ENCODE results near the gene DACT2.
"Not testable (repeated sequence)": the region's sequence is repeated elsewhere in the genome, so short reads cannot be mapped to it uniquely, and the experiment has no call there.

DACT2 gene, protein sequence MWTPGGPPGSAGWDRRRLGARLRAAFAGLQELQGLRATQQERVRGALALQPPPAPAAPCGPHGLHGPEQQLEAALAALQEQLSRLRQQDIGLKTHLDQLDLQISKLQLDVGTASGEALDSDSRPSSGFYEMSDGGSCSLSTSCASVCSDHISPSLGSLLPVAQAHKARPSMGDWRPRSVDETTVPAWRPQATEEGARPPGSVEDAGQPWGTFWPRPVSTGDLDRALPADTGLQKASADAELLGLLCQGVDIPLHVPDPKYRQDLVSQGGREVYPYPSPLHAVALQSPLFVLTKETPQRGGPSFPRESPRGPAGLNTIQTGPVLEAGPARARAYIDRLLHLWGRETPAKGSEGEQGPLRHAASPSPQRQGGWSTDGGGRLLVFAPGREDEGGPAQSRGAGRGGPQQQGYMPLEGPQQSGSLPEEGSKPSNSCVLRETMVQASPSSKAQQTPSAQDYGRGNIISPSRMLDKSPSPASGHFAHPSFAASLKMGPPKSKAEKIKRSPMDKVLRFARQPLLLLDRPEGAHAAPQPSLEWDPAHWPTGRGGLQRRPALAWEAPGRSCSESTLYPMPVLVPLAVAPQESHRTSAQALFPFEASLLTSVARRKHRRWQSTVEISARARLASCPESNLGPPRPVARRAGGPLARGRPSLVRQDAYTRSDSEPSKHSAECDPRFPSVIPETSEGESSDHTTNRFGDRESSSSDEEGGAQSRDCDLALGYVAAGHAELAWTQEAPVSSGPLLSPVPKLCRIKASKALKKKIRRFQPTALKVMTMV

GRCh38 chr6:168319279-168320111, at the start of gene DACT2:
DACT2 (minus strand) TSS chr6:168319777; CDS start chr6:168319633, 144 bp downstream.
- no peak for DNase-seq

DNA sequence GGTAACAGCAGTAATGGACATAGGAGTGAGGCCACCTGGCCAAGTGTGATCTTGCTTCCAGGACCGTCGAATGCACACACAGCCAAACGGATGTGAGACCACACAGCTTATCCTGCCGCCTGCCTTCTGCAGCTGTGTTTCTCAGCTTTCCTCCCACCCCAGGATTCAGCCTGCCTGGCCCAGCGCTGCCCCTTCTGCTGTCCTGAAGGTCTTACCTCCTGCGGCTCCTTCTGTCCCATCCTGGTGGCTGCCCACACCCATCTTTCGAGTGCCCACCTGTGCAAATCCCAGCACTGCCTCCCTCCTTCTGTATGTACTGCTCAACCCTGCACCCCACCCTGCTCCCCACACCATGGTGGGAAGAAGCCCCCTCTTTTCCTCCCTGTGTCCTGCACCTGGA, 49.4 kb upstream of the DACT2 start:
- DNase-seq: no peak

- peak; percentile 6 for DNase-seq
These were observed 48.7 kb upstream of the DACT2 start for GRCh38 chr6:168368066-168368820.

DNA sequence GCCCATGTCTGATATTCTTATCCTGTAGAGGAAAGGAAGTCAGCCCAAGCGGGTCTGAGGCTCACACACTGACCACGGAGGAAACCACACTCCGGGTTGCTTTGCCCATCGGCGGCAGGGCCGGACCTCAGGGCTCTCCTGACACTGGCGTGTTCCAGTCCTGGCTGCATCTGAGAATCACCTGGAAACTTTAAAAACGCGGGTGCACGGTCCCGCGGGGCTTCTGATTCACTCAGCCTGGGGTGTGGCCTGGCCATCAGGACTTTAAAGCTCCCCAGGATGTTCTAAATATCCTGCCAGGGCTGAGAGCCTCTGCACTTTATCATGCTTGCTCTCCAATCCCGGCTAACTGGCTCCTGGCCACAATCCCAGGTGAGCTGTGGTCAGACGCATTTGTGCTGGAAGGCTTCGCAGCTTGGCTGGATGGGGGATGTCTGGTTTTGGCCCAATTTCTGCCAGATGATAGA, 47.7 kb upstream of the DACT2 start:
- no peak for DNase-seq

DNA sequence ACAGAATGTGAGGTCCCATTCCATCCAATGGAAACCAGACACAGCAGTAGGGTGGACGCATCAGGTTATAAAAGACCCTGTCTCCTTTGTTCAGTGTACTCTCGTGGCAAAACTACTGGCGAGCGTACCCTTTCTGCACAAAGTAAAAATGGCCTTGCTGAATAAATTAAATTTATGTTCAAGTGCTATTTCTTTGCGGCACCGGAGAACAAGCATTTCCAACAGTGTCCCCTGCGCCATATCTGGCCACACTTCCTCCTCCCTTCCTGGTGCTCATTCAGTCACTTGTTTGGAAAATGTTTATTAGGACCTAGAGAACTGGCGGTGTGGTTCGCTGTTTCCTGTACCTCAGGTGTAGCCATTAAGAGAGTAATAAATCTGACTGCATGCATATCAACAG, 46.9 kb upstream of the DACT2 start:
- DNase-seq: no peak

GRCh38 chr6:168365422-168366165, 46.0 kb upstream of the DACT2 start:
- DNase-seq: no peak

GRCh38 chr6:168364793-168365421, 45.3 kb upstream of the DACT2 start:
- no peak for DNase-seq

DNA sequence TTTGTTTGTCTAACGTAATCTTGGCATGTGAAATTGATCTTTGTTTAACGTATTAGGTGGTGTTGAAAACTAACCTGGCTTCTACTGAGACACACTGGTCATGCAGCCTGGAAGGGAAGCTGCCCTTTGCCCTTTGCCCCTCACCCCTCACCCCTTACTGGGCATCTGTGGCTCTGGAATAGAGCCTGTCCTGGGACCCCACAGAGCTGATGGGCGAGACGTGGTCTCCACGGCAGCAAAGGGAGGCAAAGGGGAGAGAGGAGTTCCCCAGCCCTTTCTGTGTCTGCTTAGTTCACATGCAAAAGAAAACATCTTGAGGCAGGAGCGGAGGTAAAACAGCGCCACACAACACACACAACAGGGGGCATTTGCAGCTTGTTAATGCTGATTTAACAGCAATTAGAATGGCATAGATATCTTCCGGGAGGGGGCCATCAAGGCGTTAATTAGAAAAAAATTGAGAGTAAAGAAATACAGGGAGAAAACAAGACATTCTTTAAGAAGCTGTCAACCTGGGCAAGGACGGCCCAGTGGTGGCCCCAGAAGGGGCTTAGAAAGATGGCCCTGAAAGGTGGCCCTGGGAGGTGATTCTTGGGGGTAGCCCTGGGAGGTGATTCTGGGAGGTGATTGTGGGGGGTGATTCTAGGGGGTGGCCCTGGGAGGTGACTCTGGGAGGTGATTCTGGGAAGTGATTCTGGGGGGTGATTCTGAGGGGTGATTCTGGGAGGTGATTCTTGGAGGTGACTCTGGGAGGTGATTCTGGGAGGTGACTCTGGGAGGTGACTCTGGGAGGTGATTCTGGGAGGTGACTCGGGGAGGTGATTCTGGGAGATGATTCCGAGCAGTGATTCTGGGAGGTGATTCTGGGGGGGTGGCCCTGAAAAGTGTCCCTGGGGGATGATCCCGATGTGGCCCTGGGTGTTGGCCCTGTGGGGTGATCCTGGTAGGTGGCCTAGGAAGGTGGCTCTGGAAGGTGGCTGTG, 44.5 kb upstream of the DACT2 start:
- no peak for DNase-seq

GRCh38 chr6:168363302-168363701, 43.7 kb upstream of the DACT2 start:
- no peak for DNase-seq

- no peak for DNase-seq
These were observed 42.9 kb upstream of the DACT2 start for GRCh38 chr6:168362276-168362990.

DNA sequence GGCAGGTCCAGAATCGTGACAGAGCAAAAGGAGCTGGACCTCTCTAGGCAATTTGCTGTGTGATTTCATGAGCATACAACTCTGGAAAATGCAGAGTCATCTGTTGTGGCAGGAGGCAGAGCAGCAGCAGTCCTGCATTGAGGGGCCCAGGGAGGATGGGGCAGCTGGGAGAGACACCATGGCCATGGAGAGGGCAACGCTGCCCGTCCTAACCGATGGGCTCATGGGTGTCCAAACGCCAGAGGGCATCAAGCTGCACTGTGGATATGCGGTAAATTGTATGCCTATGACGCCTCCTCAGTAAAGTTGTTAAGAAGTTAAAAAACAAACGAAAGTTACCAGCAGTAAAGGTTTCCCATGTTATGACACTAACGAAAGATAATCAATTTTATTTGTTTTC, 42.2 kb upstream of the DACT2 start:
- no peak for DNase-seq

GRCh38 chr6:168359794-168360193, 40.2 kb upstream of the DACT2 start:
- DNase-seq: no peak

DNA sequence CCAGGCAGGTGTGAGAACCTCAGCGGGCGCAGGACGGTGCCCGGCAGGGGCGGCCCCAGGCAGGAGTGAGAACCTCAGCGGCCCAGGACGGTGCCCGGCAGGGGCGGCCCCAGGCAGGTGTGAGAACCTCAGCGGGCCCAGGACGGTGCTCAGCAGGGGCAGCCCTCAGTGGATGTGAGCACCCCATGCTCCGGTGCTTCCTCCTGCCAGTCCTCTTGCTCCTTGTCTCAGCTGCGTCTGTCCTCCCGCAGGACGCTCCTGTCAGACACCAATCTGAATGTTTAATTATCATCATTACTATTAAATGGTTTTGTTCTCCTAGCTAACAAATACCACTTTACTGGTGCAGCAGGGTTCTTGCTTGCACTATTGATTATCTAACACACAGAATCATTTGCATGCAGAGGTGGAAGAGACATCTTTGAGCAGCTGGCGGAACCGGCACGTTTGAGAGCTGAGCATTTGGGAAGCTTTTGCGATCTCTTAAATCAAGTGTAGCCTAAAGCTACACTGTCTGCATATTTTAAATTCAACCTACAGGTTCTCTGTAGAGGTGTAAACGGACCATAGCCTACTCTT, 39.4 kb upstream of the DACT2 start:
- DNase-seq: no peak

GRCh38 chr6:168356872-168357271, 37.3 kb upstream of the DACT2 start:
- not testable (repeated sequence) for DNase-seq

DNA sequence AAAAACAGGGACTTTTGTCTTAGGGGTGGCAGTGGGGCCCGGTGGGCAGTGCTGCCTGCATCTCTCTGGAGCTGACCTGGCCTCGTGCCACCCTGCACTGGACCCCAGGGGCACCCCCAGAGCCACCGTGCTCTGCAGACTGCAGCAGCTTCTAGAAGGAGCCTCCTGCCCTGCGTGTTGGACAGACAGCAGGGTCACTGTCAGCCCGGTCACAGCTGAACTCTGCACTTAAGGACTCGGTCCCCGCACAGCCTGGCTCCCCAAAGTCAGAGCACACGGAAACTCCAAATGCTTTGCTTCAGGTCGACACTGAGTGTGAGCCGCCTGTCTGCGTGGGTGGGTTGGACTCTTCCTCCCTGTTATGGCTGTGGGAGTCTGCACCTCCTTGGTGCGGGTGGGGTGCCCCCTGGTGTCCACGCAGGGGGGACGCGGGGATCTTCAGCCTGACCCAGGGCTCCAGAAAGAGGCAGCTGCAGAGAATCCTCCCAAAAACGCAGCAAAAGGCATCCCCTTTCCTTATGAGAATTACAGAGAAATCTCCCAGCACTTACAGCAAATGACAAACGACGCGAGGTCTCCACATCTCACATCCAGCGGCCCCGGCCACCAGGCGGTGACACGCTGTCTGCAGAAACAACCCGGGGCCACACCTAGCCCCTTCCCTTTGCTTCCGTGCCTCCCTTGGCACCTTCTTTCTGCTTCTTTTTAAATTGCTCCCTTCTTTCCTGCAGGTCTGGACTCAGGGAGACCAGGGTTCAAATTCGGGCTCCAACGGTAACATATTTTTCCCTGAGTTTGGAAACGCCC, 36.3 kb upstream of the DACT2 start:
- DNase-seq: peak; percentile 10

- no peak for DNase-seq
These were observed 34.8 kb upstream of the DACT2 start for GRCh38 chr6:168354338-168354737.

- DNase-seq: no peak
These were observed 33.5 kb upstream of the DACT2 start for GRCh38 chr6:168353041-168353440.

DNA sequence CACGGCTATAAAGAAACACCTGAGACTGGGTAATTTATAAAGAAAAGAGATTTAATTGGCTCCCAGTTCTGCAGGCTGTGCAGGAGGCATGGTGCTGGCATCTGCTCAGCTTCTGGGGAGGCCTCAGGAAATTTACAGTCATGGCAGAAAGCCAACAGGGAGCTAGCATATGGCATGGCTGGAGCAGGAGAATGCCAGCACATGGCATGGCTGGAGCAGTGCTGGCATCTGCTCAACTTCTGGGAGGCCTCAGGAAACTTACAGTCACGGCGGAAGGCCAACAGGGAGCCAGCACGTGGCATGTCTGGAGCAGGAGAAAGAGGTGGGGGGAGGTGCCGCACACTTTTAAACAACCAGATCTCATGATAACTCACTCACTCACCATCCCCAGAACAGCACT, 32.5 kb upstream of the DACT2 start:
- DNase-seq: no peak
